ENCODE measurements around the gene MED7.

MED7 gene

GRCh38 chr5:157161996-157162395, 19.3 kb upstream of the MED7 start:
- Histone ChIP-seq H3K36me3 (replicated peaks; ENCODE audit: low read depth, low read length) (no peaks in the 10 kb centered on the region), H3K9me3 (ENCODE audit: insufficient read depth, low read length) (no peaks in the 10 kb centered on the region), H3K4me1 (ENCODE audit: low read length) (no peaks in the 10 kb centered on the region), H3K4me2 (ENCODE audit: low read length) (no peak overlapping the region), H3K27me3 (ENCODE audit: low read depth, low read length) (peaks cover 5% of the 10 kb centered on the region; the same call in 1 of the 2 replicates), H3K79me2 (ENCODE audit: low read length) (no peaks in the 10 kb centered on the region), H3K9ac (ENCODE audit: low read length) (no peak overlapping the region), H4K20me1 (ENCODE audit: insufficient read depth, low read length) (no peaks in the 10 kb centered on the region), H3K27ac (ENCODE audit: low read length) (no peak overlapping the region), H3K4me3 (ENCODE audit: low read length) (no peak overlapping the region), H2AFZ (ENCODE audit: low read depth, low read length) (no peak overlapping the region)
- TF ChIP-seq CTCF (IDR thresholded peaks at IDR 0.05; ENCODE audit: low read depth, low read length) (no peak), EZH2phosphoT487 (IDR thresholded peaks at IDR 0.05; ENCODE audit: low read depth) (no peak)

GRCh38 chr5:157160001-157160400, 17.3 kb upstream of the MED7 start:
- Histone ChIP-seq H3K9ac (ENCODE audit: low read length) (no peak overlapping the region), H3K27ac (ENCODE audit: low read length) (no peak overlapping the region), H4K20me1 (ENCODE audit: insufficient read depth, low read length) (no peaks in the 10 kb centered on the region), H2AFZ (ENCODE audit: low read depth, low read length) (no peak overlapping the region), H3K4me1 (ENCODE audit: low read length) (no peaks in the 10 kb centered on the region), H3K27me3 (ENCODE audit: low read depth, low read length) (peaks cover 5% of the 10 kb centered on the region; the same call in 1 of the 2 replicates), H3K9me3 (ENCODE audit: insufficient read depth, low read length) (no peaks in the 10 kb centered on the region), H3K4me2 (ENCODE audit: low read length) (no peak overlapping the region), H3K36me3 (replicated peaks; ENCODE audit: low read depth, low read length) (no peaks in the 10 kb centered on the region), H3K4me3 (ENCODE audit: low read length) (no peak overlapping the region), H3K79me2 (ENCODE audit: low read length) (no peaks in the 10 kb centered on the region)
- no peak for TF ChIP-seq CTCF (IDR thresholded peaks at IDR 0.05; ENCODE audit: low read depth, low read length)
- no peak for TF ChIP-seq EZH2phosphoT487 (IDR thresholded peaks at IDR 0.05; ENCODE audit: low read depth)

GRCh38 chr5:157159209-157159751, 16.6 kb upstream of the MED7 start:
- no peak overlapping the region for H3K4me3 ChIP-seq (ENCODE audit: low read length)
- no peak overlapping the region for H3K4me2 ChIP-seq (ENCODE audit: low read length)
- no peak for TF ChIP-seq CTCF (IDR thresholded peaks at IDR 0.05; ENCODE audit: low read depth, low read length)
- TF ChIP-seq EZH2phosphoT487 (IDR thresholded peaks at IDR 0.05; ENCODE audit: low read depth), result no peak
- no peak overlapping the region for H3K9ac ChIP-seq (ENCODE audit: low read length)
- no peaks in the 10 kb centered on the region for H4K20me1 ChIP-seq (ENCODE audit: insufficient read depth, low read length)
- H3K9me3 ChIP-seq (ENCODE audit: insufficient read depth, low read length), result no peaks in the 10 kb centered on the region
- H3K79me2 ChIP-seq (ENCODE audit: low read length), result no peaks in the 10 kb centered on the region
- H3K27ac ChIP-seq (ENCODE audit: low read length), result no peak overlapping the region
- H2AFZ ChIP-seq (ENCODE audit: low read depth, low read length), result no peak overlapping the region
- H3K27me3 ChIP-seq (ENCODE audit: low read depth, low read length), result peaks cover 5% of the 10 kb centered on the region; the same call in 1 of the 2 replicates
- H3K4me1 ChIP-seq (ENCODE audit: low read length), result no peaks in the 10 kb centered on the region
- no peaks in the 10 kb centered on the region for H3K36me3 ChIP-seq (replicated peaks; ENCODE audit: low read depth, low read length)

DNA sequence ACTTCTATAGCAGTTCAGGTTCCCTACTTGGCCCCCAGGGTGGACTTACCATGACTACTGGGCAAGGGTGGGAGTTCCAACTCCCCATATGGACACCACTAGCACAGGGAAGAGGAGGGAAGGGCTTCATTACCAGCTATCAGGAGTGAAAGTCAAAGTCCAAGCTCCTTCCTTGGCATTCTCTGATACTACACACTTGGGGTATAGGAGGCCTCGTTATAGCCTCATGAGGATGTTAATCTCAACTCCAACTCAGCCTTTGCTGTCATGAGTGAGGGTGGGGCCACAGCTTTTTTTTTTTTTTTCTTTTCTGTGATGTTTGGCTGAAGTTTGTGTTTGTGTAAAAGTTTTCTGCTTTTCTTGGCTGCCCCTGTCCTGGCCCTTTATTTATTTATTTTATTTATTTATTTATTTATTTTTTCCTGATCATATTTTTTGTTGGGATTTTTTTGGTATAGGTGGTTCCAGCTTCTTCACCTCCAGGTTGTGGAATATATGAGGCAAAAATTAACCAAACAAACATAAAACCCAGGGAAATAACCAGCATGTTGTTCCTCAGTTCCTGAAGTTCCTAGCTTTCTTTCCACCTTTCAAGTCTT, 14.7 kb upstream of the MED7 start:
- H3K4me2 ChIP-seq (ENCODE audit: low read length), result no peak overlapping the region
- H3K27me3 ChIP-seq (ENCODE audit: low read depth, low read length), result peaks cover 5% of the 10 kb centered on the region; the same call in 1 of the 2 replicates
- no peak overlapping the region for H3K4me3 ChIP-seq (ENCODE audit: low read length)
- no peaks in the 10 kb centered on the region for H3K4me1 ChIP-seq (ENCODE audit: low read length)
- H2AFZ ChIP-seq (ENCODE audit: low read depth, low read length), result no peak overlapping the region
- no peaks in the 10 kb centered on the region for H3K79me2 ChIP-seq (ENCODE audit: low read length)
- no peak overlapping the region for H3K27ac ChIP-seq (ENCODE audit: low read length)
- H4K20me1 ChIP-seq (ENCODE audit: insufficient read depth, low read length), result no peaks in the 10 kb centered on the region
- H3K36me3 ChIP-seq (replicated peaks; ENCODE audit: low read depth, low read length), result no peaks in the 10 kb centered on the region
- no peak overlapping the region for H3K9ac ChIP-seq (ENCODE audit: low read length)
- H3K9me3 ChIP-seq (ENCODE audit: insufficient read depth, low read length), result no peaks in the 10 kb centered on the region
- TF ChIP-seq CTCF (IDR thresholded peaks at IDR 0.05; ENCODE audit: low read depth, low read length), result no peak
- TF ChIP-seq EZH2phosphoT487 (IDR thresholded peaks at IDR 0.05; ENCODE audit: low read depth), result no peak
